Memory B cell (primary cell): ENCODE data around the gene ZMYM1.

Source experiments
- ATAC-seq: fragments of 150-1000 bp; cut with Tn5 transposase; 2 replicates; pipeline ENCODE4 v1.10.0; 2021; ENCODE audit warnings: low read depth, mild to moderate bottlenecking, moderate library complexity
- DNase-seq, 2 donors: peaks; one replicate each; pipeline ENCODE4 v3.0.0; 2022; ENCODE audit warnings: low spot score in 2 of 2
- H3K27ac Mint-ChIP-seq: one replicate; pipeline ENCODE4 v1.8.0; 2022; ENCODE audit warnings: mild to moderate bottlenecking, moderate library complexity, mixed read lengths
- H3K27me3 Mint-ChIP-seq: one replicate; pipeline ENCODE4 v1.8.0; 2022; ENCODE audit warnings: mixed read lengths
- H3K36me3 Mint-ChIP-seq: one replicate; pipeline ENCODE4 v1.8.0; 2022; ENCODE audit warnings: mild to moderate bottlenecking, mixed read lengths
- H3K4me1 Mint-ChIP-seq: one replicate; pipeline ENCODE4 v1.8.0; 2022; ENCODE audit warnings: mixed read lengths
- H3K4me3 Mint-ChIP-seq: one replicate; pipeline ENCODE4 v1.8.0; 2022; ENCODE audit warnings: mild to moderate bottlenecking, moderate library complexity, mixed read lengths
- H3K9me3 Mint-ChIP-seq: one replicate; pipeline ENCODE4 v1.8.0; 2022; ENCODE audit warnings: mixed read lengths

The ZMYM1 gene

DNA sequence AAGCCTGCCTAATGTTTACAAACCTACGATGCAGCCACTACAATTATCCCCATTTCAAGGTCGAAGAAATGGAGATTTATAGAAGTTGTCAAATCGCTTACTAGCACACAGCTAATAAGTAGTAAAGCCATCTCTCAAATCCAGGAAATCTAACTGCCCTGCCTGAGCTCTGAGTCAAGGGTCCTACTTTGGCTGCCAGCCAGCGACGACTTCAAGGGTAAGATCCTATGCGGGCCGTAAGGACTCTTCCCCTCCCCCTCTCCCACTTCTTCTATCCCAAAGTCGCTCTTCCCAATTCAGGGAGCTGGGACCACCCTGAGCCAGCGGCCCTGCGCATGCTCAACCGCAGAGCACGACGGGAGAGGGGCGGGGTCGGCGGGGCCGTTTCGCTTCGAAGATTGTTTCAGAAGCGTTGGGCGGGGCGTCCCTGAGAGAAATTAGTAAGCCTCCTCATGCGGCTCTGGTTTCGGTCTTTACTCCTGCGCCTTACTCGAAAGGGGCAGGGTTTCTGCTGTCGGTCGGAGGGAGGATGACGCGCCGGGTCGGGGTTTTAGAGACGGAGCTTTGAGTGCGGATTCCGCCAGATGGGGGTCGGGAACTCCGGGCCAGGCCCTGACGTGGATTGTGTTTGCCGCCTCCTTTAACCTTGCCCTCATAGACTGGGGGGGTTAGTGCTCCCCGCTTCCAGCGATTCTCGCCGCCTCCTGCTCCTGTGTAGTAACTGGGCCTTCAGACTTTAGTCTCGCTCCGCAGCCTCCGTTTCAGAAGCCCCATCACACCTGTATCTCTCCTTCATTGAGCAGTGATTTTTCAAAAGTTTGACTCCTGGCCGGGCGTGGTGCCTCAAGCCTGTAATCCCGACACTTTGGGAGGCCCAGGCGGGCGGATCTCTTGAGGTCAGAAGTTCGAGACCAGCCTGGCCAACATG is at the start of gene ZMYM1:
Gene ZMYM1 (plus strand): TSS at position 383 of the 928 bp plus-strand sequence. CDS start 14,603 bp downstream, outside the sequence.
- H3K27ac Mint-ChIP-seq, result peak within 1 kb of the TSS; percentile 94
- DNase-seq, result peak; percentile 70 to 73
- peaks cover 8% of the 10 kb centered on the region for H3K36me3 Mint-ChIP-seq
- peaks cover 5% of the 10 kb centered on the region for H3K27me3 Mint-ChIP-seq
- H3K4me3 Mint-ChIP-seq, result peak within 1 kb of the TSS; percentile 95
- ATAC-seq, result peak; percentile 89
- no peaks in the 10 kb centered on the region for H3K9me3 Mint-ChIP-seq
- peaks cover 5% of the 10 kb centered on the region for H3K4me1 Mint-ChIP-seq

- DNase-seq (no peak), ATAC-seq (no peak)
- H3K27me3 Mint-ChIP-seq, result no peaks in the 10 kb centered on the region
- peaks cover 25% of the 10 kb centered on the region for H3K36me3 Mint-ChIP-seq
- H3K4me3 Mint-ChIP-seq, result peak overlapping the region; percentile 100
- H3K4me1 Mint-ChIP-seq, result peaks cover 27% of the 10 kb centered on the region
- H3K27ac Mint-ChIP-seq, result peak overlapping the region; percentile 92
- peaks cover 2% of the 10 kb centered on the region for H3K9me3 Mint-ChIP-seq
These were observed 49.4 kb upstream of the ZMYM1 start for GRCh38 chr1:35029761-35030160.

DNA sequence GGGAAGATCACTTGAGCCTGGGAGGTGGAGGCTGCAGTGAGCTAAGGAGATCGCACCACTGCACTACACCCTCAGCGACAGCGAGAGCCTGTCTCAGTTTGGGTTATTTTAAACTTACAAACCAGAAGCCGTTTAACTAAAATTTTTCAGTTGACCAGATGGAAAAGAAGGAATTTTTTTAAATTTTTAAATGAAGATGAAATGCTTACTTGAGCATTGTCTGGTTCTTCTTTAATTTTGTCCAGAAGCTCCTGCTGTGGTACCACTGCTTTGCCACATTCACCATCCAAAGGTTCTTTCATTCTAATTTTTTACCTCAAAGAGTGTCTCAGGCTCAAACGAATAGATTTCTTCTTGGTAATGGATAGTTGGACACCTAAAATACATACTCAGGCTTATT is 48.8 kb upstream of the ZMYM1 start:
- Mint-ChIP-seq H3K27ac (peak overlapping the region; percentile 92), H3K4me1 (peaks cover 27% of the 10 kb centered on the region), H3K9me3 (peaks cover 2% of the 10 kb centered on the region), H3K27me3 (no peaks in the 10 kb centered on the region), H3K4me3 (peak overlapping the region; percentile 100), H3K36me3 (peaks cover 25% of the 10 kb centered on the region)
- ATAC-seq (no peak), DNase-seq (no peak)

GRCh38 chr1:35030756-35031446 is 48.3 kb upstream of the ZMYM1 start:
- Mint-ChIP-seq H3K27me3 (no peaks in the 10 kb centered on the region), H3K4me1 (peaks cover 23% of the 10 kb centered on the region), H3K4me3 (peak overlapping the region; percentile 100), H3K9me3 (peaks cover 2% of the 10 kb centered on the region), H3K27ac (peak overlapping the region; percentile 92), H3K36me3 (peaks cover 21% of the 10 kb centered on the region)
- DNase-seq (peak in 1 of 2 donors; percentile 38), ATAC-seq (peak; percentile 36)

DNA sequence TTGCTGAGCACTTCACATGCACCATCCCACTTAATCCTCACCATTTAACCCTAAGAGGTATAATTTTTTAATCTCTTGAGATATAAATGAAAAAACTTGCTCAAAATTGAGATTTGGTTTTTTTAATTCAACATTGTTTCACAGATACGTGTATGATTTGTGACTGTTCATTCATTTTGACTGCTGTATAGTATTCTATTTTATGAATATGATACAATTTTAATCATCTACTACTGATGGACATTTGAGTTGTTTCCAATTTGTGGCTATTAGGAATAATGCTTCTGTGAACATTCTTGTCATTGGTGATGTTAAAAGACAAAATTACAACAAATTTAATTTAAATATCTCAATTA is 46.8 kb upstream of the ZMYM1 start:
- Mint-ChIP-seq H3K27me3 (no peaks in the 10 kb centered on the region), H3K4me3 (peak overlapping the region; percentile 100), H3K27ac (no peak overlapping the region), H3K4me1 (peaks cover 15% of the 10 kb centered on the region), H3K9me3 (peaks cover 2% of the 10 kb centered on the region), H3K36me3 (peaks cover 14% of the 10 kb centered on the region)
- ATAC-seq, result no peak
- no peak for DNase-seq

DNA sequence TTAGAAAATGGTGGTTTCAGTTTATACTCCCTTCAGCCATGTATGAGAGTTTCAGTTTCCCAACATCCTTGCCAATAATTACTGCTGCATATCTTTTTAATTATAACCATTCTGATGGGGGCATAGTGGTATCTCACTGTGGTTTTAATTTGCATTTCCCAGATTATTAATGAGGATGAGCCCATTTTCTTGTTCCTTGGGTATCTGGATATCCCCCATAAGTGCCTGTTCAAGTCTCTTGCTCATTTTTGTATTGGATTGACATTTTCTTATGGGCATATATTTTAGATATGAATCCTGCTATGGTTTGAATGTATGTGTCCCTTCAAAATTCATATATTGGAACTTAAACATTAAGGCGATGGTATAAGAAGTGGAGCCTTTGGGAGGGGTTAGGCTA is 45.8 kb upstream of the ZMYM1 start:
- Mint-ChIP-seq H3K27me3 (no peaks in the 10 kb centered on the region), H3K9me3 (peaks cover 2% of the 10 kb centered on the region), H3K27ac (no peak overlapping the region), H3K4me3 (no peak overlapping the region), H3K4me1 (peaks cover 13% of the 10 kb centered on the region), H3K36me3 (peaks cover 10% of the 10 kb centered on the region)
- ATAC-seq (no peak), DNase-seq (no peak)

GRCh38 chr1:35036621-35037020 is 42.6 kb upstream of the ZMYM1 start:
- H3K9me3 Mint-ChIP-seq, result peaks cover 2% of the 10 kb centered on the region
- H3K27ac Mint-ChIP-seq, result no peak overlapping the region
- peaks cover 10% of the 10 kb centered on the region for H3K36me3 Mint-ChIP-seq
- H3K27me3 Mint-ChIP-seq, result peaks cover 2% of the 10 kb centered on the region
- ATAC-seq (no peak), DNase-seq (no peak)
- no peaks in the 10 kb centered on the region for H3K4me1 Mint-ChIP-seq
- H3K4me3 Mint-ChIP-seq, result no peak overlapping the region

DNA sequence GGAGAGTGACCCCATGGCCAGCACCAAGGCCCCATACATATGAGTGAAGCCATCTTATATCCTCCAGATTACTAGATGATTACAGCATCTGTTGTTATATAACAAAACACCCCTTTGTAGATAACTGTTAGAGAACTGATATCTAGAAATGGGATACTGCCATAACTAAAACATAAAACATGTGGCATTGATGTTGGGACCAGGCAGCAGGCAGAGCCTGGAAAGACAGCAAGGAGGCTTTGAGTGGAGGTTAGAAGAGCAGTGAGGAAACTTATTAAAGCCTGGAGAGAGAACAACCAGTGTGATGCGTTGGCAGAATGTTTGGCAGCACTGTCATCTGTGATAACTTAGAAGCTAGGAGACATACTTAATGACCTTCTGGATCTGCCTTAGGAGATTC is 42.0 kb upstream of the ZMYM1 start:
- Mint-ChIP-seq H3K9me3 (peaks cover 2% of the 10 kb centered on the region), H3K36me3 (peaks cover 9% of the 10 kb centered on the region), H3K4me3 (no peak overlapping the region), H3K27ac (no peak overlapping the region), H3K27me3 (peaks cover 2% of the 10 kb centered on the region), H3K4me1 (no peaks in the 10 kb centered on the region)
- DNase-seq, result no peak
- no peak for ATAC-seq

DNA sequence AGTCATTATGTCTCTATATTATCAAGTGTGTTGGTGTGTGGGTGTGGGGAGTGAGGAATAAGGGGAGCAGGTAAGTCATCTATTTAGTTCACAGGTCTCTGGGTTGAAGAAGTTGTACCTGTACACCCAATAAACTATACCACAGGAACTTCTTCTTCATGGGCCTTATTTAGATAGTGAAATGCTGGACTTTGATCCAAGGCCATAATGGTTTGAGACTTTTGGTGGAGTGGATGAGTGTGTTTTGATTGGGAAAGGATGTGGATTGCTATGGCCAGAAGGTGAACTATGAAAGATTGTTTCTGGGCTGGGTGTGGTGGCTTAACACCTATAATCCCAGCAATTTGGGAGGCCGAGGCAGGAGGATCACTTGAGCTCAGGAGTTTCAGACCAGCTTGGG is 40.5 kb upstream of the ZMYM1 start:
- DNase-seq (no peak), ATAC-seq (no peak)
- Mint-ChIP-seq H3K4me1 (no peaks in the 10 kb centered on the region), H3K36me3 (peaks cover 6% of the 10 kb centered on the region), H3K9me3 (peaks cover 2% of the 10 kb centered on the region), H3K27ac (no peak overlapping the region), H3K4me3 (no peak overlapping the region), H3K27me3 (peaks cover 2% of the 10 kb centered on the region)

DNA sequence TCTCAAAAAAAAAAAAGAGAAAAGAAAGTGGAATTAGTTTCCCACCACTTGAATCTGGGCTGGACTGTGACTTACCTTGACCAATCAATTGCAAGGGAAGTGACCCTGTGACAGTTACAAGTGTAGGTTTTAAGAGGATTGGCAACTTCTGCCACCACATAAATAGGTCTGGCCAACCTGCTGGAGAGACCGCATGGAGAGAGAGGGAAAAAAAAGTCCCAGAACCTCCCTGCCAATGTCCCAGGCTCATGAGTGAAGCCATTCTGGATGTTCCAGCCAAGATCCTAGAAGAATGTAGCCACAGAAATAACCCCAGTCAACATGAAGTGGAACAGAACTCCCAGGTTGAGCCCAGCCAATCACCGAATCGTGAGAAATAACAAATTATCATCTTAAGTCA is 35.7 kb upstream of the ZMYM1 start:
- Mint-ChIP-seq H3K27ac (no peak overlapping the region), H3K4me3 (no peak overlapping the region), H3K36me3 (peaks cover 3% of the 10 kb centered on the region), H3K27me3 (peaks cover 2% of the 10 kb centered on the region), H3K9me3 (no peaks in the 10 kb centered on the region), H3K4me1 (peaks cover 7% of the 10 kb centered on the region)
- no peak for ATAC-seq
- no peak for DNase-seq

GRCh38 chr1:35044431-35044830 is 34.8 kb upstream of the ZMYM1 start:
- H3K27ac Mint-ChIP-seq, result no peak overlapping the region
- ATAC-seq (no peak), DNase-seq (no peak)
- H3K9me3 Mint-ChIP-seq, result no peaks in the 10 kb centered on the region
- no peaks in the 10 kb centered on the region for H3K27me3 Mint-ChIP-seq
- peaks cover 3% of the 10 kb centered on the region for H3K36me3 Mint-ChIP-seq
- peaks cover 9% of the 10 kb centered on the region for H3K4me1 Mint-ChIP-seq
- H3K4me3 Mint-ChIP-seq, result no peak overlapping the region

DNA sequence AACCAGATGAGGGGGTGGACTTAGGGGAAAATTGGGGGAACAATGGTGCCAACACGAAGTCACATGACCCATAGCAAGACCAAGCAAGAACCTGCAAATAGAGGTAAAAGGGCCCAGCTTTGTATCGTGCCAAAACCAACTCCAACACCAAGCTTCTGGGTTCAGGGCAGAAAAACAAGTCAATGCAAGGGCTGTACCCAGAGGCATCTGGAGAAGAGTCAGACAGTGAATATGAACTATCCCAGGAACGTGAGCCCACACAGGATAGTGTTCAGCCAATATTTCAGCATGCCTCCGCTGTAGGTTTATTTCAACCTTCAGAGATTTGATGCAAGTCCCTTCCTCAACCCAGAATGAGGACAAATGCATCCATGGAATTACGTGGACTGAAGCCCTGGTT is 32.5 kb upstream of the ZMYM1 start:
- no peak overlapping the region for H3K27ac Mint-ChIP-seq
- H3K4me1 Mint-ChIP-seq, result peaks cover 9% of the 10 kb centered on the region
- no peak overlapping the region for H3K4me3 Mint-ChIP-seq
- ATAC-seq (no peak), DNase-seq (no peak)
- no peaks in the 10 kb centered on the region for H3K36me3 Mint-ChIP-seq
- no peaks in the 10 kb centered on the region for H3K9me3 Mint-ChIP-seq
- H3K27me3 Mint-ChIP-seq, result peaks cover 3% of the 10 kb centered on the region

DNA sequence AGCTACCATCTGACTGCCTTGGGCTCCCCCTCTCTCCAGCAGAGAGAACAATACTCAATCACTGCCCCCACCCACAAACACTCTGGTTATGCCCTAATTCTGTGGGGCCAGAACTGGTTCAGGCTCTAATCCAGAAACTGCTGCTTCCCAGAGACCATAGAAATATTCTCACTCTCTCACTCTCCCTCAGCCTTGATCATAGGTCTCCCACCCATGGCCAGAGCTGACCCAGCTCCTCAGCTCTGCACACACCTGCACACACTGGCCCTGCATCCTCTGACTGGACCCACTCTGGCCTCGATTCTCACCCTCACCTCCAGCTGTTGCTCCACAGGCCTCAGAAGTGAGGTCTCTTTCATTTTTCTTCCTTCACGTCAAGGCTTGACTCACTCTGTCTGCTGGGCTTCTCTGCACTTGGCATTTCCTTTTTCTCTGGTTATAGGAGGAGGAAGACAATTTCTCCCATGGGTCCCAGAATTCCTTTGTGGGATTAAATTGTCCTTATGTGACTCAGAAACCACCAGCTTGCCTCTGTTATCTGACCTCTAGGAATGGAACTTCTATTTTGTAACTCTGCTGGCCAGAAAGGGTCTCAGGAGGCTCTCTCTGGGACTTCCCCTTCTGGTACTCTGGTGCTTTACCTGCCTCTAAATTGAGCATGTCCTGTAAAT is 31.9 kb upstream of the ZMYM1 start:
- Mint-ChIP-seq H3K27me3 (peaks cover 3% of the 10 kb centered on the region), H3K27ac (no peak overlapping the region)
- no peak for ATAC-seq

GRCh38 chr1:35049116-35049515 is 30.1 kb upstream of the ZMYM1 start:
- ATAC-seq (peak; percentile 55), DNase-seq (no peak)
- Mint-ChIP-seq H3K27me3 (peaks cover 3% of the 10 kb centered on the region), H3K36me3 (no peaks in the 10 kb centered on the region), H3K9me3 (no peaks in the 10 kb centered on the region), H3K27ac (no peak overlapping the region), H3K4me1 (peaks cover 9% of the 10 kb centered on the region), H3K4me3 (no peak overlapping the region)

More for the DNA sequence above, 31.9 kb upstream of the ZMYM1 start:
- H3K36me3 Mint-ChIP-seq, result no peaks in the 10 kb centered on the region
- peaks cover 9% of the 10 kb centered on the region for H3K4me1 Mint-ChIP-seq
- DNase-seq, result no peak
- H3K4me3 Mint-ChIP-seq, result no peak overlapping the region
- H3K9me3 Mint-ChIP-seq, result no peaks in the 10 kb centered on the region
